Forelimb muscle (tissue), 1 donor: ENCODE data around the gene L3MBTL1. TPM values are rescaled to one million over a fixed set of nuclear protein-coding genes. Genes with fewer than 3 reads are reported as not detected.
A peak's percentile ranks its signal among the peaks of the same experiment; 100 is the strongest.

Experiments
- DNase-seq: peaks from one replicate; pipeline ENCODE4 v3.0.0-alpha.2; 2013; ENCODE audit warnings: low read depth
- polyA plus RNA-seq: library from polyadenylated mRNA; unstranded; fragments of 120-200 nt; gene quantifications from one replicate; pipeline ENCODE4 v1.2.1, GENCODE V29; 2013; ENCODE audit not compliant: insufficient read length

L3MBTL1 gene
- polyA plus RNA-seq, 1 donor, result 10.4 TPM

- DNase-seq, result no peak
Measured at GRCh38 chr20:43506238-43506637, 1.3 kb upstream of the L3MBTL1 start.

GRCh38 chr20:43508106-43508505, 609 bp downstream of the L3MBTL1 start:
- no peak for DNase-seq

- no peak for DNase-seq
Measured at GRCh38 chr20:43508604-43509040, 1.1 kb downstream of the L3MBTL1 start.

GRCh38 chr20:43511879-43512278, 4.4 kb downstream of the L3MBTL1 start:
- no peak for DNase-seq

GRCh38 chr20:43513372-43513930, 6.0 kb downstream of the L3MBTL1 start:
- DNase-seq, result no peak

GRCh38 chr20:43513931-43514647, 6.6 kb downstream of the L3MBTL1 start:
- DNase-seq, result peak; percentile 67

GRCh38 chr20:43514648-43514999, 7.1 kb downstream of the L3MBTL1 start:
- DNase-seq, result no peak

GRCh38 chr20:43515628-43516027, 8.1 kb downstream of the L3MBTL1 start:
- no peak for DNase-seq

GRCh38 chr20:43516251-43516824, 8.8 kb downstream of the L3MBTL1 start:
- no peak for DNase-seq

GRCh38 chr20:43520074-43520630, 12.7 kb downstream of the L3MBTL1 start:
- DNase-seq, result no peak

GRCh38 chr20:43525021-43525420, 17.5 kb downstream of the L3MBTL1 start:
- DNase-seq, result no peak

GRCh38 chr20:43528258-43528875, 20.9 kb downstream of the L3MBTL1 start:
- DNase-seq, result no peak

- DNase-seq, result no peak
Measured at GRCh38 chr20:43529051-43529450, 21.6 kb downstream of the L3MBTL1 start.

GRCh38 chr20:43529457-43530153, 22.1 kb downstream of the L3MBTL1 start:
- no peak for DNase-seq

GRCh38 chr20:43530321-43531090, 23.0 kb downstream of the L3MBTL1 start:
- no peak for DNase-seq

- DNase-seq, result no peak
Measured at GRCh38 chr20:43531091-43531443, 23.6 kb downstream of the L3MBTL1 start.

- DNase-seq, result no peak
Measured at GRCh38 chr20:43532416-43533055, 25.0 kb downstream of the L3MBTL1 start.

GRCh38 chr20:43533060-43533459, 25.6 kb downstream of the L3MBTL1 start:
- no peak for DNase-seq

- DNase-seq, result no peak
Measured at GRCh38 chr20:43534016-43534415, 26.5 kb downstream of the L3MBTL1 start.

- DNase-seq, result no peak
Measured at GRCh38 chr20:43534791-43535350, 27.4 kb downstream of the L3MBTL1 start.
